GM23338 (cell line): ENCODE results near the gene RIPOR3. TPM values are rescaled to one million over a fixed set of nuclear protein-coding genes. Genes with fewer than 3 reads are reported as not detected.

ENCODE experiments used
- ATAC-seq: fragments of 200-7000 bp; cut with Tn5 transposase; 3 replicates; pipeline ENCODE4 v1.9.1; 2020
- DNase-seq: peaks from one replicate; pipeline ENCODE4 v3.0.0-alpha.2; 2015; ENCODE audit warnings: low spot score
- H2AFZ ChIP-seq: fragments of 200-600 bp; sonication (generic); 2 replicates; pipeline ENCODE4 v1.8.0; 2016; ENCODE audit warnings: antibody characterized with exemption, mild to moderate bottlenecking, moderate library complexity
- H3F3A ChIP-seq: fragments of 200-600 bp; sonication (generic); replicated peaks from 2 replicates; pipeline ENCODE4 v1.8.0; 2017; ENCODE audit warnings: antibody characterized with exemption, mixed run types, low read depth
- H3K27ac ChIP-seq: fragments of 200-600 bp; sonication (generic); 2 replicates; pipeline ENCODE4 v1.6.1; 2016; ENCODE audit warnings: low read depth
- H3K27me3 ChIP-seq: fragments of 200-600 bp; sonication (generic); 2 replicates; pipeline ENCODE4 v1.8.0; 2016; ENCODE audit warnings: mild to moderate bottlenecking, mixed run types, moderate library complexity; ENCODE audit not compliant: insufficient read depth
- H3K36me3 ChIP-seq: fragments of 200-600 bp; sonication (generic); 2 replicates; pipeline ENCODE4 v1.8.0; 2016; ENCODE audit warnings: mild to moderate bottlenecking; ENCODE audit not compliant: insufficient read depth
- H3K4me1 ChIP-seq: fragments of 200-600 bp; sonication (generic); 2 replicates; pipeline ENCODE4 v1.8.0; 2016; ENCODE audit warnings: mild to moderate bottlenecking, moderate library complexity; ENCODE audit not compliant: insufficient read depth
- H3K4me2 ChIP-seq: fragments of 200-600 bp; sonication (generic); 2 replicates; pipeline ENCODE4 v1.7.1; 2017; ENCODE audit warnings: mixed run types
- H3K4me3 ChIP-seq: fragments of 200-600 bp; sonication (generic); 2 replicates; pipeline ENCODE4 v1.6.1; 2016; ENCODE audit warnings: mixed run types
- H3K79me2 ChIP-seq: fragments of 200-600 bp; sonication (generic); replicated peaks from 2 replicates; pipeline ENCODE4 v1.8.0; 2017; ENCODE audit warnings: mild to moderate bottlenecking; ENCODE audit not compliant: insufficient read depth
- H3K9me2 ChIP-seq: fragments of 200-600 bp; sonication (generic); 2 replicates; pipeline ENCODE4 v1.8.0; 2017; ENCODE audit not compliant: insufficient read depth
- H4K20me1 ChIP-seq: fragments of 200-600 bp; sonication (generic); replicated peaks from 2 replicates; pipeline ENCODE4 v1.8.0; 2017; ENCODE audit warnings: mild to moderate bottlenecking; ENCODE audit not compliant: insufficient read depth
- H3K27ac Mint-ChIP-seq: 2 replicates; pipeline ENCODE4 v1.8.0; 2020; ENCODE audit warnings: inconsistent platforms, mild to moderate bottlenecking, moderate library complexity, mixed read lengths
- H3K27me3 Mint-ChIP-seq: 3 replicates; pipeline ENCODE4 v1.8.0; 2022; ENCODE audit warnings: low read depth, mild to moderate bottlenecking, moderate library complexity, mixed read lengths, inconsistent platforms; ENCODE audit not compliant: insufficient read depth, poor library complexity
- H3K36me3 Mint-ChIP-seq: 3 replicates; pipeline ENCODE4 v1.8.0; 2021; ENCODE audit warnings: low read depth, mild to moderate bottlenecking, inconsistent platforms, moderate library complexity, mixed read lengths
- H3K4me1 Mint-ChIP-seq: 3 replicates; pipeline ENCODE4 v1.8.0; 2020; ENCODE audit warnings: mild to moderate bottlenecking, inconsistent platforms, mixed read lengths
- H3K4me3 Mint-ChIP-seq: 3 replicates; pipeline ENCODE4 v1.8.0; 2021; ENCODE audit warnings: moderate library complexity, mild to moderate bottlenecking, inconsistent platforms, mixed read lengths
- H3K9me3 Mint-ChIP-seq: 3 replicates; pipeline ENCODE4 v1.8.0; 2020; ENCODE audit warnings: moderate library complexity, mild to moderate bottlenecking, inconsistent platforms, mixed read lengths
- CREB1 ChIP-seq: fragments of 250-450 bp; sonication (Bioruptor Pico); IDR thresholded peaks from 2 replicates; pipeline ENCODE4 v1.5.0; 2020; ENCODE audit warnings: low read depth, mild to moderate bottlenecking, moderate library complexity
- CTCF ChIP-seq, 2 experiments: fragments of 200-600 bp in 1 of 2; sonication (generic) in 1 of 2; conservative IDR thresholded peaks; 2 replicates each; pipeline versions ENCODE4 v1.5.1 to v1.6.1; 2016 to 2017; ENCODE audit warnings: antibody characterized with exemption in 2 of 2, low read depth in 2 of 2, mild to moderate bottlenecking in 2 of 2, moderate library complexity in 1 of 2
- ETS1 ChIP-seq: IDR thresholded peaks from 2 replicates; pipeline ENCODE4 v1.6.1; 2016; ENCODE audit warnings: antibody characterized with exemption
- EZH2 ChIP-seq: fragments of 200-600 bp; sonication (generic); IDR thresholded peaks from one replicate; pipeline ENCODE4 v1.8.0; 2017; ENCODE audit warnings: antibody characterized with exemption, mild to moderate bottlenecking, low read depth; ENCODE audit not compliant: unreplicated experiment
- EZH2phosphoT487 ChIP-seq: fragments of 200-600 bp; sonication (generic); IDR thresholded peaks from one replicate; pipeline ENCODE4 v1.8.1; 2018; ENCODE audit warnings: antibody characterized with exemption; ENCODE audit not compliant: unreplicated experiment
- JUNB ChIP-seq: IDR thresholded peaks from one replicate; pipeline ENCODE4 v1.6.1; 2016; ENCODE audit warnings: antibody characterized with exemption; ENCODE audit not compliant: unreplicated experiment
- NANOG ChIP-seq: IDR thresholded peaks from 2 replicates; pipeline ENCODE4 v1.6.1; 2016; ENCODE audit warnings: antibody characterized with exemption, borderline replicate concordance
- POLR2AphosphoS5 ChIP-seq: IDR thresholded peaks from 2 replicates; pipeline ENCODE4 v1.6.1; 2016; ENCODE audit warnings: antibody characterized with exemption, low read depth
- REST ChIP-seq: IDR thresholded peaks from one replicate; pipeline ENCODE4 v1.6.1; 2018; ENCODE audit warnings: antibody characterized with exemption; ENCODE audit not compliant: unreplicated experiment
- STAT1 ChIP-seq: IDR thresholded peaks from one replicate; pipeline ENCODE4 v1.6.1; 2016; ENCODE audit warnings: antibody characterized with exemption; ENCODE audit not compliant: unreplicated experiment
- ZNF114 ChIP-seq: fragments of 250-450 bp; sonication (Bioruptor Pico); IDR thresholded peaks from 2 replicates; pipeline ENCODE4 v1.5.0; 2020; ENCODE audit warnings: mild to moderate bottlenecking, moderate library complexity
- ZNF331 ChIP-seq: fragments of 250-450 bp; sonication (Bioruptor Pico); IDR thresholded peaks from 2 replicates; pipeline ENCODE4 v1.5.0; 2020; ENCODE audit warnings: low read depth, mild to moderate bottlenecking, moderate library complexity
- ZNF462 ChIP-seq: fragments of 250-450 bp; sonication (Bioruptor Pico); IDR thresholded peaks from 2 replicates; pipeline ENCODE4 v1.5.0; 2020; ENCODE audit warnings: mild to moderate bottlenecking, moderate library complexity
- polyA plus RNA-seq: library from polyadenylated mRNA; unstranded; fragments of >200 nt; fragmentation: Nextera tagmentation; extraction: Ambion mirVana; gene quantifications from 2 replicates; pipeline ENCODE4 v1.2.1, GENCODE V29; 2016
- total RNA-seq: library from RNA; depleted of rRNA; stranded (reverse); fragments of >200 nt; shearing (Covaris generic); gene quantifications from 2 replicates; pipeline ENCODE4 v1.2.3, GENCODE V29; 2014

RIPOR3 gene
- total and polyA plus RNA-seq, 2 experiments from 2014 or later, result 4.9 to 6.3 TPM

- H3K79me2 ChIP-seq, result no peaks in the 10 kb centered on the region
- Mint-ChIP-seq H3K27ac (no peak overlapping the region), H3K9me3 (no peaks in the 10 kb centered on the region)
These were observed 8.3 kb downstream of the RIPOR3 start for GRCh38 chr20:50682947-50683530.

More at GRCh38 chr20:50682947-50683530, 8.3 kb downstream of the RIPOR3 start:
- H3K4me1 Mint-ChIP-seq, result peaks cover 13% of the 10 kb centered on the region
- H3F3A ChIP-seq, result no peaks in the 10 kb centered on the region
- no peaks in the 10 kb centered on the region for H3K27me3 ChIP-seq
- no peak overlapping the region for H2AFZ ChIP-seq
- H3K27ac ChIP-seq, result no peak overlapping the region
- no peaks in the 10 kb centered on the region; the same call in 2 of the 3 replicates for H3K36me3 Mint-ChIP-seq
- DNase-seq (no peak), ATAC-seq (no peak)
- peaks cover 9% of the 10 kb centered on the region for H3K27me3 Mint-ChIP-seq
- H4K20me1 ChIP-seq, result no peaks in the 10 kb centered on the region
- H3K4me3 Mint-ChIP-seq, result no peak overlapping the region
- no peak overlapping the region for H3K4me2 ChIP-seq
- peaks cover 5% of the 10 kb centered on the region; the same call in 1 of the 2 replicates for H3K4me1 ChIP-seq
- no peak for TF ChIP-seq ETS1
- TF ChIP-seq STAT1, result no peak
- TF ChIP-seq POLR2AphosphoS5, result no peak
- TF ChIP-seq JUNB, result no peak
- TF ChIP-seq CREB1 (CRISPR knock-in tag), result no peak
- TF ChIP-seq EZH2phosphoT487, result no peak
- no peak for TF ChIP-seq ZNF462
- no peak for TF ChIP-seq EZH2
- TF ChIP-seq CTCF (conservative IDR thresholded peaks at IDR 0.05; ENCODE audit: low read depth in 2 of 2), result no peak
- TF ChIP-seq REST, result no peak
- no peak for TF ChIP-seq ZNF114 (CRISPR knock-in tag)
- TF ChIP-seq ZNF331 (CRISPR knock-in tag), result no peak
- no peak for TF ChIP-seq NANOG
- H3K4me3 ChIP-seq, result no peak overlapping the region
- no peaks in the 10 kb centered on the region for H3K36me3 ChIP-seq
- no peaks in the 10 kb centered on the region for H3K9me2 ChIP-seq
